ENCODE measurements around the gene ATP8A2. TPM values are rescaled to one million over a fixed set of nuclear protein-coding genes. Genes with fewer than 3 reads are reported as not detected.
"Not testable (repeated sequence)": the region's sequence is repeated elsewhere in the genome, so short reads cannot be mapped to it uniquely, and the experiment has no call there.

Gene ATP8A2
- total RNA-seq, 4 donors from 2014 or later: 0.13 to 0.29 (median 0.24) TPM

DNA sequence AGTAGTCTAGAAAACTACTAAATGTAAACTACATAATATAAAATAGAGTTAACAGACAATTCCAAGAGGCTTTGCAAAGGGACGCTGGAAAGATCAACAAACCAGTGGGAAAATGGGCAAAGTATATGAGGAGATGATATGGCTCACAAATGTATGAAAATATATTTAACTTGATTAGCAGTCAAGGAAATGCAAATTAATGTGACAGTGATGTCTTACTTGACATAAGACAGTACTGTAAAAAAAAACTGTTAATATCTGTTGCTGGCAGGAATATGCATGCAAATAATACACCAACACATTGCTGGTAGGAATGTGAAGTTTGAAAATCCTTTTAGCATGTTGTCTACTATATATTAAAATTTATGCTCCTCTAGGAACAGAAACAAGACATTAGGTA is 136.1 kb downstream of the ATP8A2 start:
- Histone ChIP-seq H3K4me1 (no peaks in the 10 kb centered on the region), H3K27ac (no peak overlapping the region), H3K4me3 (replicated peaks in 1 of 3) (no peak overlapping the region), H3K9me3 (no peaks in the 10 kb centered on the region), H3K27me3 (no peaks in the 10 kb centered on the region), H3K36me3 (no peaks in the 10 kb centered on the region)
- WGBS, 2 donors: 82 to 87% methylated on average over 1 of the region's 1 CpG
- TF ChIP-seq, protein P1, sequence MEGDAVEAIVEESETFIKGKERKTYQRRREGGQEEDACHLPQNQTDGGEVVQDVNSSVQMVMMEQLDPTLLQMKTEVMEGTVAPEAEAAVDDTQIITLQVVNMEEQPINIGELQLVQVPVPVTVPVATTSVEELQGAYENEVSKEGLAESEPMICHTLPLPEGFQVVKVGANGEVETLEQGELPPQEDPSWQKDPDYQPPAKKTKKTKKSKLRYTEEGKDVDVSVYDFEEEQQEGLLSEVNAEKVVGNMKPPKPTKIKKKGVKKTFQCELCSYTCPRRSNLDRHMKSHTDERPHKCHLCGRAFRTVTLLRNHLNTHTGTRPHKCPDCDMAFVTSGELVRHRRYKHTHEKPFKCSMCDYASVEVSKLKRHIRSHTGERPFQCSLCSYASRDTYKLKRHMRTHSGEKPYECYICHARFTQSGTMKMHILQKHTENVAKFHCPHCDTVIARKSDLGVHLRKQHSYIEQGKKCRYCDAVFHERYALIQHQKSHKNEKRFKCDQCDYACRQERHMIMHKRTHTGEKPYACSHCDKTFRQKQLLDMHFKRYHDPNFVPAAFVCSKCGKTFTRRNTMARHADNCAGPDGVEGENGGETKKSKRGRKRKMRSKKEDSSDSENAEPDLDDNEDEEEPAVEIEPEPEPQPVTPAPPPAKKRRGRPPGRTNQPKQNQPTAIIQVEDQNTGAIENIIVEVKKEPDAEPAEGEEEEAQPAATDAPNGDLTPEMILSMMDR (IDR thresholded peaks at IDR 0.05): no peak
- TF ChIP-seq POLR2A (IDR thresholded peaks at IDR 0.05): no peak
- intact Hi-C loops (cut with DNase I): no loop called here
- DNase-seq: no peak

DNA sequence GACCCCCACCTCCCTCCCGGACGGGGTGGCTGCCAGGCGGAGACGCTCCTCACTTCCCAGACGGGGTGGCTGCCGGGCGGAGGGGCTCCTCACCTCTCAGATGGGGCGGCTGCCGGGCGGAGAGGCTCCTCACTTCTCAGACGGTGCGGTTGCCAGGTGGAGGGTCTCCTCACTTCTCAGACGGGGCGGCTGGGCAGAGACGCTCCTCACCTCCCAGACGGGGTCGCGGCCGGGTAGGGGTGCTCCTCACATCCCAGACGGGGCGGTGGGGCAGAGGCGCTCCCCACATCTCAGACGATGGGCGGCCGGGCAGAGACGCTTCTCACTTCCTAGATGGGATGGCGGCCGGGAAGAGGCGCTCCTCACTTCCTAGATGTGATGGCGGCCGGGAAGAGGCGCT is 141.3 kb downstream of the ATP8A2 start:
- H3K9me3 ChIP-seq; intact Hi-C loops (cut with DNase I); H3K36me3 ChIP-seq; H3K27ac ChIP-seq; DNase-seq; H3K4me3 ChIP-seq (replicated peaks in 1 of 3); H3K27me3 ChIP-seq; H3K4me1 ChIP-seq: not testable (repeated sequence)
- 98 to 100% methylated on average over 5 to 20 of the region's 32 CpGs for WGBS, 2 donors

DNA sequence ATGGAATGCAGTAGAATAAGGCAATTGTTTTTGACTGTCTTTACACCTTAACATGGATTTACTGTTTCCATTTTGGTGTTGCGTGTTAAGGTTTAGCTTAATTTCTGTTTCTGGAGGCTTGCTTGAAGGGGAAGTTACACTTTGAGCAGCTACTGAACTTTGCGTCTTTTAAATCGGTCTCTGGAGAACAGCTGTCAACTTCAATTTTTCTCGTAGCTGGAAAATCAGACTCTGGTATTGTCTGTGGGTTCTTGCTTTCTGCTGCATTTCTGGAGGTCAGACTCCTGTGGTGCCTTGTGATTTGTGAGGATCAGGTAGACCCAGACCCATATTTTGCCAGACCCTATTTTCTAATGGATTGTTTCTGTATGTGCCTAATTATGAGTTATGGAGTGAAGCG is 146.7 kb downstream of the ATP8A2 start:
- no peaks in the 10 kb centered on the region for H3K27me3 ChIP-seq
- intact Hi-C loops (cut with DNase I): no loop called here
- WGBS, 2 donors: 83 to 89% methylated on average over 5 of the region's 5 CpGs

DNA sequence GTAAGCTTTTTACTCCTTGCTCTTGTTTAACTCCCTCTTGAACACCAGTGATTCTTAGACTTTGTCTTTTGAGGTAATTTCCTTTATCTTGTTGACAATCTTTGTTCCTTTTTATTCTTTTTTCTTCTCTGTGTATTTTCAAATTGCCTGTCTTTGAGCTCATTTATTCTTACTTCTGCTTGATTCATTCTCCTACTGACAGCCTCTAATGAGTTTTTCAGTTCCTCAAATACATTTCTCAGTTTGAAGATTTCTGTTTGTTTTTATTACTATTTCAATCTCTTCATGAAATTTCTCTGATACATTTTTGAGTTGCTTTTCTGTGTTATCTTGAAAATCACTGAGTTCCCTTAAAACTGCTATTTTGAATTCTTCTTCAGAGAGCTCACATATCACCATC is 154.1 kb downstream of the ATP8A2 start:
- intact Hi-C loops (cut with DNase I): no loop called here
- H3K27ac ChIP-seq: no peak overlapping the region
- no peak for DNase-seq
- TF ChIP-seq, protein P1 (IDR thresholded peaks at IDR 0.05): no peak
- TF ChIP-seq POLR2A (IDR thresholded peaks at IDR 0.05): no peak
- H3K4me1 ChIP-seq: no peaks in the 10 kb centered on the region
- no peaks in the 10 kb centered on the region for H3K36me3 ChIP-seq
- H3K27me3 ChIP-seq: peaks cover 4% of the 10 kb centered on the region
- no peaks in the 10 kb centered on the region for H3K9me3 ChIP-seq
- no peak overlapping the region for H3K4me3 ChIP-seq (replicated peaks in 1 of 3)

More for the DNA sequence above, 146.7 kb downstream of the ATP8A2 start:
- H3K9me3 ChIP-seq: no peaks in the 10 kb centered on the region
- H3K27ac ChIP-seq: no peak overlapping the region
- TF ChIP-seq, protein P1 (IDR thresholded peaks at IDR 0.05): no peak
- TF ChIP-seq POLR2A (IDR thresholded peaks at IDR 0.05): no peak
- no peak for DNase-seq
- H3K4me1 ChIP-seq: no peaks in the 10 kb centered on the region
- H3K4me3 ChIP-seq (replicated peaks in 1 of 3): no peak overlapping the region
- no peaks in the 10 kb centered on the region for H3K36me3 ChIP-seq

DNA sequence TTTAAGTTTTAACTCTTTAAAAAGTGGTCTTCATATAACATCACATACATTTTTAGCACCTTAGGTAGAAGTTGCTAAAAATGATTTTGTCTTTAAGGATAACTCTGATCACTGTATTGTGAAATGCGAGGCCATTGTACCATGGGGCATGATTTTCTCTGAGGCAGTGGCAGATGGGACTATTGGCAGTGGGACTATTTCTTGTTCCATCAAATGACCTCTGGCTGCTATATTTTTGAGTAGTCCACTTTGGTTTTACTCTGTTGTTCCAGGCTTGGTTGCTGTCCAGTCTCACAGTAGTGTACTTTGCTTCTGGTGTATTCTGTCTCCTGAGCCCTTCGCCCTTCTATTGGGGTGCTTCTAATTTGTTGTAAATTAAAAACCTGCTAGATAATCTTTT is 156.5 kb downstream of the ATP8A2 start:
- H3K27me3 ChIP-seq: peaks cover 4% of the 10 kb centered on the region
- no peak for TF ChIP-seq POLR2A (IDR thresholded peaks at IDR 0.05)
- H3K27ac ChIP-seq: no peak overlapping the region
- no peak for DNase-seq
- no peak overlapping the region for H3K4me3 ChIP-seq (replicated peaks in 1 of 3)
- intact Hi-C loops (cut with DNase I): no loop called here
- no peaks in the 10 kb centered on the region for H3K4me1 ChIP-seq
- H3K36me3 ChIP-seq: no peaks in the 10 kb centered on the region
- whole genome bisulfite sequencing, 2 donors: 86 to 98% methylated on average over 2 of the region's 2 CpGs
- no peaks in the 10 kb centered on the region for H3K9me3 ChIP-seq

DNA sequence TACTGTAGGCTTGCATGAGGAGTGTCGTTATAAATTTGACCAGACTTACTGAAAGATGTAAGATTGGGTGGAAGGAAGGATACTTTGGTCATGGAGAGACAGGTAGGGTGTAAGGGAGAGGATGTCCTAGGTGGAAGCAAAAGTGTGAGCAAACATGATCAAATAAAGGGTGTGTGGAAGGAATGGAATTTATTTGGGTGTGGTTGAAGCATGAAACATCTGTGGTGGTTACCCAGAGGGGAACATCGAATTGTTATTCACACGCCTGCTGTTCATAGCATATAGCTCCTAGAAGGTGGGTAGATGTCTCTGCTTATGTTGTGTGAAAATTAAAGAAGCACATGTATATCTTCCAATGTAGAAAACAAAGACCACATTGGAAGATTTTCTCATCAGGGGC is 157.7 kb downstream of the ATP8A2 start:
- Histone ChIP-seq H3K9me3 (no peaks in the 10 kb centered on the region), H3K36me3 (no peaks in the 10 kb centered on the region), H3K4me3 (replicated peaks in 1 of 3) (no peak overlapping the region), H3K4me1 (no peaks in the 10 kb centered on the region), H3K27ac (no peak overlapping the region), H3K27me3 (peaks cover 4% of the 10 kb centered on the region)
- 95 to 97% methylated on average over 3 of the region's 3 CpGs for WGBS, 2 donors
- intact Hi-C loops (cut with DNase I): no loop called here
- no peak for DNase-seq
- TF ChIP-seq, protein P1 (IDR thresholded peaks at IDR 0.05): no peak
- no peak for TF ChIP-seq POLR2A (IDR thresholded peaks at IDR 0.05)
